HG03565 (cell line): Measurements from ENCODE around the gene SELENON.

Experiments used
- ATAC-seq: cut with Tn5 transposase; IDR thresholded peaks from one replicate; pipeline ENCODE4 v1.9.1; 2021; ENCODE audit warnings: mild to moderate bottlenecking, moderate library complexity; ENCODE audit not compliant: unreplicated experiment

The SELENON gene

GRCh38 chr1:25792115-25792514 lies 7.9 kb upstream of the SELENON start:
- no peak for ATAC-seq

GRCh38 chr1:25793585-25794170 lies 6.3 kb upstream of the SELENON start:
- no peak for ATAC-seq

- no peak for ATAC-seq
These were observed 5.7 kb upstream of the SELENON start for GRCh38 chr1:25794325-25794724.

GRCh38 chr1:25795211-25795610 lies 4.8 kb upstream of the SELENON start:
- ATAC-seq = no peak

GRCh38 chr1:25795946-25796810 lies 3.8 kb upstream of the SELENON start:
- ATAC-seq = no peak

GRCh38 chr1:25796811-25797458 lies 3.1 kb upstream of the SELENON start:
- ATAC-seq = no peak

GRCh38 chr1:25797939-25798338 lies 2.1 kb upstream of the SELENON start:
- ATAC-seq = no peak

GRCh38 chr1:25798666-25799351 lies 1.2 kb upstream of the SELENON start:
- ATAC-seq = no peak

- ATAC-seq = no peak
These were observed 550 bp upstream of the SELENON start for GRCh38 chr1:25799352-25799934.

- ATAC-seq = no peak
These were observed 847 bp downstream of the SELENON start for GRCh38 chr1:25800703-25801377.

GRCh38 chr1:25802915-25803314 lies 2.9 kb downstream of the SELENON start:
- no peak for ATAC-seq

GRCh38 chr1:25803368-25803767 lies 3.4 kb downstream of the SELENON start:
- ATAC-seq = no peak

- no peak for ATAC-seq
These were observed 4.4 kb downstream of the SELENON start for GRCh38 chr1:25804244-25804963.

- no peak for ATAC-seq
These were observed 5.2 kb downstream of the SELENON start for GRCh38 chr1:25804964-25805862.

GRCh38 chr1:25805863-25806225 lies 5.9 kb downstream of the SELENON start:
- ATAC-seq = no peak

- ATAC-seq = no peak
These were observed 6.4 kb downstream of the SELENON start for GRCh38 chr1:25806418-25806817.

- no peak for ATAC-seq
These were observed 7.7 kb downstream of the SELENON start for GRCh38 chr1:25807480-25808390.
